ENCODE data around the gene CYP24A1.

DNA sequence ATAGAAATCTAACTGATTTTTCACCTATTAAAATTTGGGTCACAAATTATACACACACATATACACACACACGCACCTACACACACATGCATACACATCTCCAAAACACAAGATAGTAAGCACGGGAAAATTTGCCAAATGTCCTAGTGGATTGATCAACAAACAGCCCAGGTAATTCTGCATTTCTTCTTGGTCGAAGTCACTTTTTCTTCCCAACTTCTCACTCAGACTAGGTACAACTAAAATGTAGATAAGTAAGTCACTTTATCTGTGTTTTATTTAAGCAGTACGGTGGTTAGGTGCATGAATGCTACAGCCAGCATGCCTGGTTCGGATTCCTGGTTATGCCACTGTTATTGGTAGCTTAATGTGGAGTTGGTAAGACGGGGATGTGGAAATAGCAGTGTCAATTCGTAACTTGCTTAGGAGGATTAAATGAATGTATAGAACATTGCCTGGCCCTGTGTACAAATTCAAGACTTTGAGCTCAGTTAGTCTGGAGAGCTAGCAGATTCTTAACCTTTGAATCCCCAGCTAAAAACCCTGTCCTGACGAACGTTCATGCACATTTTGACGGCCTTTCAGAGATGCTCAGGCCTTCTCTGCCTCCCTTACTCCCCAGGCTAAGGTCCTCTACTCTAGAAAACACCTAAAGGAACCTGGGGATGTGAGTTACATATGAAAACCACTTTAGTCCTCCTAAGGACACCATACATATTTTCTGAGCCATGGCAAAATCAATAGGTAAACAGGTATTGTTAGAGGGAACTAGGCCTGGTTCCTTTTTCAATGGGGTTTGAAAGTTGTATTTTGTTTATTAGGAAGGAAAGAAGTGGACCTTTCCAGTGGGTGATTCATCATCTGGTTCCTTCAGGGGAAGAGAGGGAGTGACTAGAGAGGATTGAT, 50.9 kb downstream of the CYP24A1 start:
- TF ChIP-seq, protein P1, sequence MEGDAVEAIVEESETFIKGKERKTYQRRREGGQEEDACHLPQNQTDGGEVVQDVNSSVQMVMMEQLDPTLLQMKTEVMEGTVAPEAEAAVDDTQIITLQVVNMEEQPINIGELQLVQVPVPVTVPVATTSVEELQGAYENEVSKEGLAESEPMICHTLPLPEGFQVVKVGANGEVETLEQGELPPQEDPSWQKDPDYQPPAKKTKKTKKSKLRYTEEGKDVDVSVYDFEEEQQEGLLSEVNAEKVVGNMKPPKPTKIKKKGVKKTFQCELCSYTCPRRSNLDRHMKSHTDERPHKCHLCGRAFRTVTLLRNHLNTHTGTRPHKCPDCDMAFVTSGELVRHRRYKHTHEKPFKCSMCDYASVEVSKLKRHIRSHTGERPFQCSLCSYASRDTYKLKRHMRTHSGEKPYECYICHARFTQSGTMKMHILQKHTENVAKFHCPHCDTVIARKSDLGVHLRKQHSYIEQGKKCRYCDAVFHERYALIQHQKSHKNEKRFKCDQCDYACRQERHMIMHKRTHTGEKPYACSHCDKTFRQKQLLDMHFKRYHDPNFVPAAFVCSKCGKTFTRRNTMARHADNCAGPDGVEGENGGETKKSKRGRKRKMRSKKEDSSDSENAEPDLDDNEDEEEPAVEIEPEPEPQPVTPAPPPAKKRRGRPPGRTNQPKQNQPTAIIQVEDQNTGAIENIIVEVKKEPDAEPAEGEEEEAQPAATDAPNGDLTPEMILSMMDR (IDR thresholded peaks at IDR 0.05; ENCODE audit: borderline replicate concordance, extremely low read depth, low read length, poor library complexity, severe bottlenecking), result no peak
- no peak for TF ChIP-seq EZH2 (IDR thresholded peaks at IDR 0.05; ENCODE audit: borderline replicate concordance, low read depth, low read length, severe bottlenecking)
